Gastrocnemius medialis (tissue), 4 donors: ENCODE measurements around the gene KCNQ5.

Source experiments
- CTCF ChIP-seq, 5 experiments: fragments of 450-650 bp in 3 of 5; fragments of 200-600 bp in 2 of 5; sonication (generic) in 2 of 5; IDR thresholded peaks in 4 of 5; conservative IDR thresholded peaks in 1 of 5; 1 replicate in 4 of 5; 2 replicates in 1 of 5; pipeline ENCODE4 v1.5.1; 2016 to 2019; ENCODE audit warnings: antibody characterized with exemption in 5 of 5, mild to moderate bottlenecking in 3 of 5, moderate library complexity in 3 of 5
- POLR2A ChIP-seq, 2 donors: fragments of 450-650 bp; IDR thresholded peaks; one replicate each; pipeline ENCODE4 v1.6.1; 2017; ENCODE audit warnings: antibody characterized with exemption in 2 of 2, mild to moderate bottlenecking in 2 of 2, moderate library complexity in 2 of 2

- no peak for TF ChIP-seq POLR2A (IDR thresholded peaks at IDR 0.05)
- no peak for TF ChIP-seq CTCF (IDR thresholded peaks at IDR 0.05 in 4 of 5, conservative IDR thresholded peaks at IDR 0.05 in 1 of 5)
Observed at GRCh38 chr6:72636786-72637185, 14.9 kb downstream of the KCNQ5 start.
